Sigmoid colon (tissue), 3 donors: Measurements from ENCODE around the gene PCED1B.

ENCODE experiments used
- POLR2A ChIP-seq, 2 donors: fragments of 450-650 bp; IDR thresholded peaks; one replicate each; pipeline ENCODE4 v1.6.1; 2016; ENCODE audit warnings: antibody characterized with exemption in 2 of 2, mild to moderate bottlenecking in 2 of 2, moderate library complexity in 2 of 2
- TF ChIP-seq, protein P1 (sequence below), 4 experiments: fragments of 450-650 bp in 3 of 4; fragments of 200-600 bp in 1 of 4; IDR thresholded peaks; one replicate each; pipeline ENCODE4 v1.5.1; 2016 to 2019; ENCODE audit warnings: antibody characterized with exemption in 4 of 4, mild to moderate bottlenecking in 3 of 4, moderate library complexity in 2 of 4

DNA sequence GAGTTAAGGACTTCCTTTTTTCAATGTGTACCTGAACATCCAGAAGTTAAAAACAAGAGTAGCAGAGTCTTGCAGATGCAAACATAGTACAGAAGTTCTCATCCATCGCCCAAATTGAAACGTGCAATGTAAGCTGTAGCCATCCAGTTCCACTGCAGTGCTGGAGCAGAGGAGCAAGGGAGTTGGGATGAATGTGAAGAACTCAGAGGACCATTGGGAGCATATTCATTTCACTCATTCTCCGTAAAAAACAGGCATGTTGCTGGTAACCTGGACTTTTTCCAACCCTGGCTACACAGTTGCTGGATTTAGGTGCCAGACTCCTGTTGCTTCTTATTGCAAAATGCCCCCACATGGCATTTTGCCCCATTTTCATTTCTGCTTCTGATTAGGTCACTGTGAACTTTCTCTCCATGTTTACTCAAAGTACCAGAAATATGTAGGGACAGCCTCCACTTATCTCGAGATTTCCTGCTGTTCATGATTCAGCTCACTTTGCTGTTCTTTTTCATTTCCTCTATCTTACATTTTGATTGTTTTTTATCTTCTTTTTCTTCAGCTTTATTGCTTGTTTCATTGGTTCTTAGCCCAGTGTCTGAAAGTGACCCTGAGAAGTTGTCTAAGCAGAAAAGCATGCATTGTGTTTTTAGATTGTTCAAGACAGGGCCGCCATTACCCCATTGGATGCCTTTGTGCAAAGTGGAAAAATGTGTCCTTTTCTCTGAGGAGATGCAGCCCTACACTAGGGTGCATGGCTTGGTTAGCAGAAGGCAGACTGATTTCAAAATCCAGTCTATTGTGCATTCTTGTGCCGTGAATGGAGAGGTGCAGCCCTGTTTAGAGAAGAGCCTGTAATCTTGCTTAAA, 109.4 kb downstream of the PCED1B start:
- TF ChIP-seq, protein P1, sequence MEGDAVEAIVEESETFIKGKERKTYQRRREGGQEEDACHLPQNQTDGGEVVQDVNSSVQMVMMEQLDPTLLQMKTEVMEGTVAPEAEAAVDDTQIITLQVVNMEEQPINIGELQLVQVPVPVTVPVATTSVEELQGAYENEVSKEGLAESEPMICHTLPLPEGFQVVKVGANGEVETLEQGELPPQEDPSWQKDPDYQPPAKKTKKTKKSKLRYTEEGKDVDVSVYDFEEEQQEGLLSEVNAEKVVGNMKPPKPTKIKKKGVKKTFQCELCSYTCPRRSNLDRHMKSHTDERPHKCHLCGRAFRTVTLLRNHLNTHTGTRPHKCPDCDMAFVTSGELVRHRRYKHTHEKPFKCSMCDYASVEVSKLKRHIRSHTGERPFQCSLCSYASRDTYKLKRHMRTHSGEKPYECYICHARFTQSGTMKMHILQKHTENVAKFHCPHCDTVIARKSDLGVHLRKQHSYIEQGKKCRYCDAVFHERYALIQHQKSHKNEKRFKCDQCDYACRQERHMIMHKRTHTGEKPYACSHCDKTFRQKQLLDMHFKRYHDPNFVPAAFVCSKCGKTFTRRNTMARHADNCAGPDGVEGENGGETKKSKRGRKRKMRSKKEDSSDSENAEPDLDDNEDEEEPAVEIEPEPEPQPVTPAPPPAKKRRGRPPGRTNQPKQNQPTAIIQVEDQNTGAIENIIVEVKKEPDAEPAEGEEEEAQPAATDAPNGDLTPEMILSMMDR (IDR thresholded peaks at IDR 0.05) = no peak
- no peak for TF ChIP-seq POLR2A (IDR thresholded peaks at IDR 0.05)
